CD8-positive, alpha-beta memory T cell (primary cell): Measurements from ENCODE around the gene C16orf89. TPM values are rescaled to one million over a fixed set of nuclear protein-coding genes. Genes with fewer than 3 reads are reported as not detected.

Experiments used
- CTCF ChIA-PET: fragments of 350-600 bp; sonication (Branson Sonifier 250); formaldehyde crosslinking; loops from one replicate; lab custom pipeline; 2021; ENCODE audit warnings: antibody characterized with exemption; lab: Charles Lee
- POLR2A ChIA-PET: fragments of 350-600 bp; sonication (Branson Sonifier 250); formaldehyde crosslinking; loops from one replicate; lab custom pipeline; 2021; ENCODE audit warnings: antibody characterized with exemption; lab: Charles Lee
- DNase-seq, 5 donors: peaks; one replicate each; pipeline versions ENCODE4 v3.0.0 to v3.0.0-alpha.2; 2020 to 2022; ENCODE audit warnings: mixed read lengths in 1 of 5
- H3K27ac ChIP-seq: one replicate; pipeline ENCODE4 v1.7.0; 2013; ENCODE audit warnings: low read depth, mild to moderate bottlenecking, low read length, moderate library complexity
- H3K27me3 ChIP-seq: 2 replicates; pipeline ENCODE4 v1.7.0; 2013; ENCODE audit warnings: low read length, mild to moderate bottlenecking; ENCODE audit not compliant: insufficient read depth, poor library complexity, severe bottlenecking
- H3K36me3 ChIP-seq: 2 replicates; pipeline ENCODE4 v1.7.0; 2013; ENCODE audit warnings: mild to moderate bottlenecking, low read length, moderate library complexity; ENCODE audit not compliant: insufficient read depth
- H3K4me1 ChIP-seq: 2 replicates; pipeline ENCODE4 v1.7.0; 2013; ENCODE audit warnings: mild to moderate bottlenecking, low read length, moderate library complexity; ENCODE audit not compliant: insufficient read depth
- H3K4me3 ChIP-seq: 2 replicates; pipeline ENCODE4 v1.7.0; 2013; ENCODE audit warnings: mild to moderate bottlenecking, low read length
- H3K9me3 ChIP-seq: 2 replicates; pipeline ENCODE4 v1.7.0; 2013; ENCODE audit warnings: mild to moderate bottlenecking, low read length
- H3K27ac Mint-ChIP-seq, 8 donors: one replicate each; pipeline ENCODE4 v1.8.0; 2020 to 2021; ENCODE audit warnings: mixed read lengths in 8 of 8, mild to moderate bottlenecking in 6 of 8, inconsistent platforms in 3 of 8, moderate library complexity in 3 of 8
- H3K27me3 Mint-ChIP-seq, 2 donors: one replicate each; pipeline ENCODE4 v1.8.0; 2020 to 2021; ENCODE audit warnings: mixed read lengths in 2 of 2, mild to moderate bottlenecking in 1 of 2, moderate library complexity in 1 of 2
- H3K36me3 Mint-ChIP-seq, 3 donors: one replicate each; pipeline ENCODE4 v1.8.0; 2020 to 2021; ENCODE audit warnings: mixed read lengths in 3 of 3, inconsistent platforms in 1 of 3, mild to moderate bottlenecking in 1 of 3
- H3K4me1 Mint-ChIP-seq, 3 donors: one replicate each; pipeline ENCODE4 v1.8.0; 2020 to 2021; ENCODE audit warnings: mixed read lengths in 3 of 3, inconsistent platforms in 1 of 3, mild to moderate bottlenecking in 1 of 3
- H3K4me3 Mint-ChIP-seq, 7 donors: one replicate each; pipeline ENCODE4 v1.8.0; 2020 to 2021; ENCODE audit warnings: mixed read lengths in 7 of 7, mild to moderate bottlenecking in 6 of 7, moderate library complexity in 4 of 7, inconsistent platforms in 2 of 7
- H3K9me3 Mint-ChIP-seq, 5 donors: one replicate each; pipeline ENCODE4 v1.8.0; 2020 to 2022; ENCODE audit warnings: mixed read lengths in 5 of 5, mild to moderate bottlenecking in 3 of 5, moderate library complexity in 2 of 5, inconsistent platforms in 1 of 5
- polyA plus RNA-seq: library from polyadenylated mRNA; unstranded; fragments of 300-500 nt; fragmentation: Illumina TruSeq; gene quantifications from one replicate; pipeline ENCODE4 v1.2.3, GENCODE V29; 2021
- total RNA-seq, 2 experiments: library from RNA; stranded (reverse); gene quantifications; one replicate each; pipeline ENCODE4 v1.2.3, GENCODE V29; 2021

C16orf89 gene
- total and polyA plus RNA-seq, 3 experiments from 2014 or later: not detected

- Histone ChIP-seq H3K4me1 (peaks cover 18% of the 10 kb centered on the region), H3K9me3 (no peaks in the 10 kb centered on the region), H3K36me3 (no peaks in the 10 kb centered on the region), H3K4me3 (no peak overlapping the region), H3K27me3 (no peaks in the 10 kb centered on the region), H3K27ac (no peak overlapping the region)
- peak overlapping the region in 1 of 7 donors; percentile 72 for H3K4me3 Mint-ChIP-seq
- H3K9me3 Mint-ChIP-seq: no peaks in the 10 kb centered on the region
- no peaks in the 10 kb centered on the region for H3K27me3 Mint-ChIP-seq
- H3K4me1 Mint-ChIP-seq: peaks cover 12 to 26% (median 17%) of the 10 kb centered on the region in 3 donors
- H3K27ac Mint-ChIP-seq: peak overlapping the region in 1 of 8 donors; percentile 92
- H3K36me3 Mint-ChIP-seq: peaks cover 0 to 46% (median 7%) of the 10 kb centered on the region in 3 donors
- CTCF ChIA-PET: no interaction called here
- peak in 1 of 5 donors; percentile 8 for DNase-seq
- POLR2A ChIA-PET: no interaction called here
Observed at GRCh38 chr16:5030251-5030870, 35.4 kb downstream of the C16orf89 start.

- peak overlapping the region in 1 of 7 donors; percentile 72 for H3K4me3 Mint-ChIP-seq
- H3K27me3 Mint-ChIP-seq: no peaks in the 10 kb centered on the region
- H3K4me3 ChIP-seq: no peak overlapping the region
- H3K9me3 ChIP-seq: no peaks in the 10 kb centered on the region
- peaks cover 9 to 16% (median 9%) of the 10 kb centered on the region in 3 donors for H3K4me1 Mint-ChIP-seq
- peaks cover 11% of the 10 kb centered on the region for H3K4me1 ChIP-seq
- H3K27ac Mint-ChIP-seq: peak overlapping the region in 1 of 8 donors; percentile 72
- POLR2A ChIA-PET: no interaction called here
- no peaks in the 10 kb centered on the region for H3K27me3 ChIP-seq
- H3K27ac ChIP-seq: no peak overlapping the region
- no peaks in the 10 kb centered on the region for H3K9me3 Mint-ChIP-seq
- CTCF ChIA-PET: no interaction called here
- no peaks in the 10 kb centered on the region for H3K36me3 ChIP-seq
- peak in 1 of 5 donors; percentile 7 for DNase-seq
- peaks cover 0 to 51% (median 7%) of the 10 kb centered on the region in 3 donors for H3K36me3 Mint-ChIP-seq
Observed at GRCh38 chr16:5028950-5029475, 36.7 kb downstream of the C16orf89 start.

GRCh38 chr16:5027575-5028235 lies 38.1 kb downstream of the C16orf89 start:
- peak in 1 of 5 donors; percentile 42 for DNase-seq
- Mint-ChIP-seq H3K9me3 (no peaks in the 10 kb centered on the region), H3K4me3 (no peak overlapping the region), H3K4me1 (peaks cover 2 to 8% (median 3%) of the 10 kb centered on the region in 3 donors), H3K36me3 (peaks cover 0 to 49% (median 6%) of the 10 kb centered on the region in 3 donors), H3K27ac (no peak overlapping the region), H3K27me3 (no peaks in the 10 kb centered on the region)
- Histone ChIP-seq H3K4me1 (peaks cover 3% of the 10 kb centered on the region), H3K27ac (no peak overlapping the region), H3K9me3 (no peaks in the 10 kb centered on the region), H3K36me3 (no peaks in the 10 kb centered on the region), H3K4me3 (no peak overlapping the region), H3K27me3 (no peaks in the 10 kb centered on the region)
- ChIA-PET CTCF (no interaction called here), POLR2A (no interaction called here)

GRCh38 chr16:5027086-5027485 lies 38.7 kb downstream of the C16orf89 start:
- Mint-ChIP-seq H3K27ac (no peak overlapping the region), H3K27me3 (no peaks in the 10 kb centered on the region), H3K9me3 (no peaks in the 10 kb centered on the region), H3K36me3 (peaks cover 0 to 49% (median 5%) of the 10 kb centered on the region in 3 donors), H3K4me3 (no peak overlapping the region), H3K4me1 (peaks cover 0 to 4% (median 0%) of the 10 kb centered on the region in 3 donors)
- ChIA-PET CTCF (no interaction called here), POLR2A (no interaction called here)
- no peaks in the 10 kb centered on the region for H3K27me3 ChIP-seq
- no peaks in the 10 kb centered on the region for H3K4me1 ChIP-seq
- no peaks in the 10 kb centered on the region for H3K36me3 ChIP-seq
- H3K4me3 ChIP-seq: no peak overlapping the region
- peak in 1 of 5 donors; percentile 24 for DNase-seq
- no peaks in the 10 kb centered on the region for H3K9me3 ChIP-seq
- no peak overlapping the region for H3K27ac ChIP-seq

GRCh38 chr16:5026664-5027063 lies 39.1 kb downstream of the C16orf89 start:
- Histone ChIP-seq H3K27ac (no peak overlapping the region), H3K4me3 (no peak overlapping the region), H3K36me3 (no peaks in the 10 kb centered on the region), H3K4me1 (no peaks in the 10 kb centered on the region), H3K9me3 (no peaks in the 10 kb centered on the region), H3K27me3 (no peaks in the 10 kb centered on the region)
- H3K4me3 Mint-ChIP-seq: no peak overlapping the region
- no peaks in the 10 kb centered on the region for H3K4me1 Mint-ChIP-seq
- ChIA-PET POLR2A (no interaction called here), CTCF (no interaction called here)
- peak in 1 of 5 donors; percentile 16 for DNase-seq
- H3K27me3 Mint-ChIP-seq: peaks cover 0 to 2% of the 10 kb centered on the region in 2 donors
- H3K27ac Mint-ChIP-seq: no peak overlapping the region
- H3K9me3 Mint-ChIP-seq: no peaks in the 10 kb centered on the region
- H3K36me3 Mint-ChIP-seq: peaks cover 0 to 46% (median 5%) of the 10 kb centered on the region in 3 donors

GRCh38 chr16:5025171-5025632 lies 40.6 kb downstream of the C16orf89 start:
- H3K27ac Mint-ChIP-seq: no peak overlapping the region
- Histone ChIP-seq H3K4me1 (no peaks in the 10 kb centered on the region), H3K4me3 (no peak overlapping the region), H3K27me3 (no peaks in the 10 kb centered on the region), H3K36me3 (no peaks in the 10 kb centered on the region), H3K27ac (no peak overlapping the region), H3K9me3 (no peaks in the 10 kb centered on the region)
- ChIA-PET POLR2A (no interaction called here), CTCF (no interaction called here)
- peaks cover 0 to 36% (median 3%) of the 10 kb centered on the region in 3 donors for H3K36me3 Mint-ChIP-seq
- H3K4me3 Mint-ChIP-seq: no peak overlapping the region
- DNase-seq: peak in 1 of 5 donors; percentile 36
- H3K4me1 Mint-ChIP-seq: no peaks in the 10 kb centered on the region
- H3K9me3 Mint-ChIP-seq: no peaks in the 10 kb centered on the region
- H3K27me3 Mint-ChIP-seq: peaks cover 0 to 2% of the 10 kb centered on the region in 2 donors

GRCh38 chr16:5024632-5025031 lies 41.1 kb downstream of the C16orf89 start:
- Histone ChIP-seq H3K27ac (no peak overlapping the region), H3K27me3 (no peaks in the 10 kb centered on the region), H3K36me3 (no peaks in the 10 kb centered on the region), H3K4me1 (no peaks in the 10 kb centered on the region), H3K9me3 (no peaks in the 10 kb centered on the region), H3K4me3 (no peak overlapping the region)
- H3K27me3 Mint-ChIP-seq: peaks cover 0 to 2% of the 10 kb centered on the region in 2 donors
- CTCF ChIA-PET: interaction anchor here (0.6 kb wide), 1 partner anchor 55 kb away, joined by 3 read pairs; no protein-coding TSS in a partner anchor
- H3K27ac Mint-ChIP-seq: no peak overlapping the region
- no peaks in the 10 kb centered on the region for H3K4me1 Mint-ChIP-seq
- POLR2A ChIA-PET: no interaction called here
- no peak overlapping the region for H3K4me3 Mint-ChIP-seq
- no peak for DNase-seq
- no peaks in the 10 kb centered on the region for H3K9me3 Mint-ChIP-seq
- peaks cover 0 to 32% (median 3%) of the 10 kb centered on the region in 3 donors for H3K36me3 Mint-ChIP-seq

- no peak overlapping the region for H3K4me3 Mint-ChIP-seq
- POLR2A ChIA-PET: no interaction called here
Observed at GRCh38 chr16:5022521-5022920, 43.2 kb downstream of the C16orf89 start.

More at GRCh38 chr16:5022521-5022920, 43.2 kb downstream of the C16orf89 start:
- H3K36me3 Mint-ChIP-seq: peaks cover 0 to 16% (median 0%) of the 10 kb centered on the region in 3 donors
- H3K9me3 ChIP-seq: no peaks in the 10 kb centered on the region
- CTCF ChIA-PET: no interaction called here
- no peak for DNase-seq
- no peak overlapping the region for H3K27ac ChIP-seq
- no peaks in the 10 kb centered on the region for H3K4me1 Mint-ChIP-seq
- H3K36me3 ChIP-seq: no peaks in the 10 kb centered on the region
- H3K27me3 Mint-ChIP-seq: peaks cover 0 to 2% of the 10 kb centered on the region in 2 donors
- H3K9me3 Mint-ChIP-seq: no peaks in the 10 kb centered on the region
- no peaks in the 10 kb centered on the region for H3K27me3 ChIP-seq
- no peaks in the 10 kb centered on the region for H3K4me1 ChIP-seq
- H3K27ac Mint-ChIP-seq: peak overlapping the region in 1 of 8 donors; percentile 79
- no peak overlapping the region for H3K4me3 ChIP-seq
